ENCODE measurements around the gene COMMD7.
"Not testable (repeated sequence)": the region's sequence is repeated elsewhere in the genome, so short reads cannot be mapped to it uniquely, and the experiment has no call there.

Gene COMMD7

GRCh38 chr20:32765230-32765875, 22.1 kb upstream of the COMMD7 start:
- DNase-seq: not testable (repeated sequence)

DNA sequence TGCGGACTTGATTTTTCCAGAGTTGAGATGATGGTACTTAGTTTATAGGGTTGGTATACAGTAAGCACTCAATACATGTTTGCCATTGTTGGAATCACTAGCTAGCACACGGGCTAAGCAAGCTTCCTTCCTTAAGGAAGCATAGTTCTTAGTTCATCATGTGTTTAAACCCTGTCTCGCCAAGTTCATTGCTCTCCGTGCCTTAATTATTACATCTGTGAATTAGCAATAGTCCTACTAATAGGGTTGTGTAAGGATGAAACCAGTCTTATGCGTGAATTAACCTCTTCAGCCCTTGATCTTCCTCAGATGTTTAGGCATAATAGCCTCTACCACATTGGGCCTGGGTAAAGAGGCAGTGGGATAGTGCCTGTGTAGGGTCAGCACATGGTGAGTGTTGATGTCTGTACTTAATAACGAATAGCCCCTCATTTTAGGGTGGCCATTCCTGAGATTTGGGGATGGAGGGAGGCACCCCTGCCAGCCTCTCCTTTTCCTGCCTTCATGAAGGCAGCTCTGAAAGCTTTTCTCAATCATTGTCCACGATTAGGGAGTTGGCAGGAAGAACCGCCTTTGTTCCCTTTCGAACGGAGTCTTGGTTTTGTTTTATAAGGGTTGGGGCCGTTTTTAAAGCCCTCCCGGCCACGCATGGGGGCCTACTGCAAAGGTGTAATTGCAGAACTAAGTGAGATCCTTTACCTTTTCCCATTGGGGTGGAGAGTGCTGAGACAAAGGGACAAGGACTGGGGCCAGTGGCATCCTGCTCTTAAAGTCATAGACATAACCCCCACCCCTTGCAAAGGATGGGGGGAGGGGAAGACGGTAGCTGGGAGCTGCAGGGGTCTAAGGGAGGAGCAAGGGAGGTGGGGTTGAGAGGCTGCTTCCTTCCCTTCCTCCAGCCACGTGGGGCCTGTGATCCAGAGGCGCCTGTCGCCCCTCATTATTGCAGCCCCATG, 21.0 kb upstream of the COMMD7 start:
- DNase-seq: no peak

DNA sequence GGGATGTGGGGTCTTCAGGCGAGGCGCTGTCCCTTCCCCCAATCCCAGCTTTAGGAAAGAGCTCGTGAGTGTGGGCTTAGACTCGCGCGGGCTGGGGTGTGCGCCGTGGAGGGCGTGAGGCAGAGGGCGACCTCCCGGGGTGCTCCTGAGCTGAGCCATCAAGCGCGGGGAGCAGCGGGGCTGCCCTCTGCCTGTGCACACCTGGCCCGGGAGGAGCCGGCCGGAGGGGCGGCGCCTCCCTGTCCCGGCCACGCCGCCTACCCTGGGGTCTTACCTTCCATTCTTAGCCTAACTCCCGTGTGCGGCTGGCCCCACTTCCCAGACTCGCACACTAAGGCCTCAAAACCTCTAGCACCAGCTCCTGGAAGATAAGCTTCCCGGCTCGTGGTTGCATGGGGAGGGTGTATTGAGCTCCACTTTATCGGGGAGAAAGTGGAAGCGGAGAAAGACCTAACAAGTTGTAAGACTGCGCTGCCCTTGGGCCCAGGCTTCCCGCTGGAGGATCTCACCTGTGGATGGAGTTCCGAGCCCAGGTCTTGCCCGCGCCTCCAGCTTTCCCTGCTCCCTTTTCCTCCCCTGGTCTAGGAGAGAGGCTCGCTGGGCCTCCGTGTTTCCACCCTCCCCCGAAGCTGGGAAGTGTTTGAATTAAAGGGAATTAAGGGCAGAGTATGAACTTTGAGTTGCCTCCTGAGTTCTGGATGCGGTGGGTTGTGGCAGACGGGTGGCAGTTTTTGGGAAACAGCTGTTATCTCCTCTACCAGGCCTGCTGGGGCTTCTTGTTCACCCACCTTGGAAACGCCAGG, 20.1 kb upstream of the COMMD7 start:
- DNase-seq: no peak

- no peak for DNase-seq
Measured at GRCh38 chr20:32762754-32763201, 19.5 kb upstream of the COMMD7 start.

DNA sequence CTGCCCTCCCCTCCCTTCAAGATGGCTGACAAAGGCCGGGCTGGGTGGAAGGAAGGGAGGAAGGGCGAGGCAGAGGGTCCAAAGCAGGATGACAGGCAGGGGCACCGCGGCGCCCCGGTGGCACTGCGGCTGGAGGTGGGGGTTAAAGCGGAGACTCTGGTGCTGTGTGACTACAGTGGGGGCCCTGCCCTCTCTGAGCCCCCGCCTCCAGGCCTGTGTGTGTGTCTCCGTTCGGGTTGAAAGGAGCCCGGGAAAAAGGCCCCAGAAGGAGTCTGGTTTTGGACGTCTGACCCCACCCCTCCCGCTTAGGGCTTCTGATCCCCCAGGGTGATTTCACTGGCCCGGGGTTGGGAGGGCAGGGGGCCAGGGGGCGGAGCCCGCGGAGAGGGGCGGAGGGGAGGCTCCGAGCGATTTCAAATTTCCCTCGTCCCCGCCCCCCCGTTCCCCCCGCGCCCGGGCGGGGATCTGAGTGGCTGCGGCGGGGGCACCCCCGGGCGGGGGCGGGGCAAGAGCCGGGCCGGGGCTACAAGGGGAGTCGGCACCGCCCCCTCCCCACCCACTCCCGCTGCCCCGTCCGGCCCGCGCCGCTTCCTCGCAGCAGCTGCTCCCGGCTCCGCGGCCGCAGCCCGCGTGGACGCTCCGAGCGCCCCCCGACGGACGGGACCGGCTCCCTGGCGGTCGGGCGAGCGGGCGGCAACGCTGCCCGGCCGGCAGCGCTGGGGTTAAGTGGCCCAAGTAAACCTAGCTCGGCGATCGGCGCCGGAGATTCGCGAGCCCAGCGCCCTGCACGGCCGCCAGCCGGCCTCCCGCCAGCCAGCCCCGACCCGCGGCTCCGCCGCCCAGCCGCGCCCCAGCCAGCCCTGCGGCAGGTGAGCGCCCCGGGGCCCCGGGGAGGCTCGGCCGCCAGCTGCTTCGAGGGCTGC, 18.8 kb upstream of the COMMD7 start, which contains the start of gene DNMT3B:
Gene DNMT3B, plus strand, starts transcription at position 555 of the 923 bp plus-strand sequence. CDS start 17,939 bp downstream, outside the sequence.
- DNase-seq: peak; percentile 58

- DNase-seq: no peak
Measured at GRCh38 chr20:32761417-32761830, 18.2 kb upstream of the COMMD7 start.

DNA sequence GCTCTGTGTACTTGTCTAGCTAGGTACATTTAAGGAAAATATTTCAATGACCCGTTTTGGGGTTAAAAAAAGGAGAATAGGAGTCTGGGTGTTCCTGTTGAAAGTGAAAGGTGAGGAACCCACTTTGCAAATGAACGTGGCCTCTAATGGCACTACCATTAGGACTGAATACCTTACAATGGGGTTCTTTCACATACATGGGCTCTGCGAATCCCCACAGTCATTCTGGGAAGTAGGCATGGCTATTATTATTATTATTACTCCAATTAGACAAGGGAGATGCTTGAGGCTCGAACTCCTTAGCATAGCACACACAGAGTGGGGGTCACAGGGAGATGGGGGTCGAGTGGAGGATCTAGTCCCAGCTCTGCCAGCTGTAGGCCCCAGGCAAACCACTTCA, 12.9 kb upstream of the COMMD7 start:
- no peak for DNase-seq

DNA sequence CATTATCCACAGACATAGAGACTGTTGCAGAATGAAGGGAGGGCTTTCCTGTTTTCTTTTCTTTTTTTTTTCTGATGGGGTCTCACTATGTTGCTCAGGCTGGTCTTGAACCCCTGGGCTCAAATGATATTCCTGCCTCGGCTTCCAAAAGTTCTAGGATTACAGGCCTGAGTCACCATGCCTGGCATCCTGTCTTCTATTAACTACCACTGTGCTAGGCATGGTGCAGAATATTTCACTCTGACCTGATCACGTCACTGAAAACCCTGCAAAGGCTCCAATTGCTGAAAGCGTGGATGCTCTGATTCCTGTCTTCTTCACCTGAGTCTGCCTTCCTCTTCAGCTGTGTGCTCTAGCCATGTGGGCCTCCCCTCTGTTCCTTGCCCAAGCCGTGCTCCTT, 10.5 kb upstream of the COMMD7 start:
- no peak for DNase-seq

GRCh38 chr20:32752458-32753250, 9.4 kb upstream of the COMMD7 start:
- DNase-seq: no peak

DNA sequence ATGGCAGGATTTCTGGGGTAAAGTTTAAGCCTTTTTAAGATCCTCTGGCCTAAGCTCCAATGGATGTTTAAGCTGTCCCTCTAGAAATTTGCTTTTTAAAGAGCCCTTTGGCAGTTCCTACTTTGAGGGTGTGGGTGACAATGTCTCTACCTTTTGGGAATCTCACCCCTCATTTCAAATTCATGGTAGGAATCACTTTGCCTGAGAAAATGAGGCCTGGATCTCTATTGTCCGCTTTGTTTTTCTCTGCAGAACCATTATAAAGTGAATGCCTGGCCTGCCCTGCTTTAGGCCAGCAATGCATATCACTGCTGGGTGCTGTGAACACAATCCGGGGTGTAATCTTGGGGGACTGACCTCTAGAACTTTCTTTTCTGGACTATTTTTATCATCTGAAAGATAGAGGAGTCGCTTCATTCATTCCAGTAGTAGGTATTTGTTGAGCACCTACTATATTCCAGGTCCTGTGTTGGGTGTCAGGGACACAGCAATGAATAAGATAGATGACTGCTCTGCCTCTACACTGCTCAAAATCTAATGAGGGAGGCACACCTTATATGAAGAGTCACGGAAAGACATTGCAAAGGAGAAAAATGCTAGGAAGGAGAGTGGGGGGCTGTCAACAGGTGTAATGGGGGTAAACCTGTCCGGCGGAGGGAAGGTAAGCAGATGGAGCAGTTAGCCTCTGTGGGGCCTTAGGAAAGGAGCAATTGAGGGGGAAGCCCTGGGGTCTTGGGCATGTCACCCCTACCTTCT, 8.6 kb upstream of the COMMD7 start:
- DNase-seq: no peak

DNA sequence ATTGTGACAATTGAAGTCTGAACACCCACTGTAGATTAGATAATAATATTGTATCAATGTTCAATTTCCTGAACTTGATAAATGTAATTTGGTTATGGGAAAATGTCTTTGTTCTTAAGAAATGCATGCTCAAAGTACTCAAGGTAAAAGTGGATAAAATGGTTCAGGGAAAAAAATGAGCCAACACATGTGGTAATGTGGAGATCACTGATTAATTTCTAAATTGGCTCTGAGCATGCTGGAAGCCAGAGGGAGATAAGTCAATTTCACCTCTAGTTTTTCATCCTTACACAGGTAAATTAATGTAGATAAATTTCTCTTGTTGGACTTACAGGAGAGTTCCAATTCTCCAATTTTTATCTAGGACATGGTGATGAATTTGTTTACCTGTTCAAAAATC, 8.0 kb upstream of the COMMD7 start:
- no peak for DNase-seq

DNA sequence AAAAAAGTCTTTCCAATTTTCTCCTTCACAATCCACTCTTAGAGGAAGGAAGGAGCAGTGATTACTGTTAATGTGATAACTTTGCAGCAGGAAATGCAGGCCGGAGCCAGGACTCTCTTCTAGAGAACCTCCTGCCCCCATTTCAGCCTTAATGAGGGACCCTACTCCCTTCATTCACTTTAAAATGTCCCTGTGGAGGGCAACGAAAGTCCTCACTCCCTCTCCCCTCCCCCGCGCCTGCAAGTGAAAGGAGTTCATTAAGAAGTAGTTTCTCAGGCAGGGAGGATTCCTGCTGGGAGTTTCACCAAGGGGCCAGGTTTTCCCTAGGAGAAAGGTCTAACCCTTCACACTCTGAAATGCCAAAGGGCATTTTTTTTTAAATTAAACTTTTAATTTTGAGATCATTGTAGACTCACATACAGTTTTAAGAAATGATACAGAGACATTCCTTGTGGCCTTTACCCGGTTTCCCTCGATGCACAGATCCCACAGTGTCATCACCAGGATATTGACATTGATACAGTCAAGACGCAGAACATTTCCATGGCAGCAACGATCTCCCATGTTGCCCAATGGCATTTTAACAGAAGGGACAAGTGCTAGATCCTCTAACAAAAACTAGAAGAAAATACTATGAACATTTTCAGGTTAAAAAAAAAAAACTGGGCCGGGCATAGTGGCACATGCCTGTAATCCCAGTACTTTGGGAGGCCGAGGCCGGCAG, 6.8 kb upstream of the COMMD7 start:
- DNase-seq: no peak

DNA sequence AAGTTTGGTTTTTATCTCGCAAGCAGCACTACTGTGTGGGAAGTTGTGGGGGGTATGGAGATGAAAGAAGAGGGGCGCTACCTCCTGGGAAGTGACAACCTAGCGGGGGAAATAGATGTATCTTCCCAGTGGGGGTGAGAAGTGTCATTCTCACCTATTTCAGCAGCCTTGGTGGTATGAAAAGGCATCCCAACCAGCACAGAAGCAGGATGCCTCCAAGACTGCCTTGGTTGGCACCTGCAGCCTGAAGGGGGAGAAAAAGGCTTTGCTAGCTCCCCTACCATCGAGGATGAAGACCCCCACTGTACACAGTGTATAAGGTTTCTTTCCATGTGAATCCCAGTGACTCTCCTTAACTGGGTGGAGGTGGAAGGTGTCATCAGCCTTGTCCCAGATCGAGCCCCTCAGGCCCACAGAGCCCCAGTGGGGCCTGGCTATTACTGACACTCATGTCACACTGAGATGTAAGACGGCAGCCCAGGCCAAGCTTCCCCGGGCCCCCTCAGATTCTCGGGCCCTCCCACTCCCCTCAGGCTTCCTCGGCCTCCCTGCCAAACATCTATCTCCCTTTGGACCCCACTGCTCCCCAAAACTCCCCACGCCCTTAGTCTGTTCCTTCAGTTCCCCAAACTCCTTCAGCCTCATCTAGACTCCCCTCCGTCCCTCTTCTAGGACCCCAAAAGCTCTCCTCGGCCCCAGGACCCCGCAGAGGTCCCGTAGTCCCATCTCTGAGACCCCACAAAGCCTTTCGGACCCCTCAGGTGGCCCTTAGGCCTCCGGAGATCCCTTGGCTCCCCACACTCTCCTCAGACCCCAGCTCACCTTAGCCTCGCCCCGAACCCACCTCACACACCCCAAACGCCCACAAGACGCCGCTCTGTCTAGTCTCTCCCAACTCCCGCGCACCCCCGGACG, 688 bp downstream of the COMMD7 start:
- DNase-seq: peak; percentile 13

DNA sequence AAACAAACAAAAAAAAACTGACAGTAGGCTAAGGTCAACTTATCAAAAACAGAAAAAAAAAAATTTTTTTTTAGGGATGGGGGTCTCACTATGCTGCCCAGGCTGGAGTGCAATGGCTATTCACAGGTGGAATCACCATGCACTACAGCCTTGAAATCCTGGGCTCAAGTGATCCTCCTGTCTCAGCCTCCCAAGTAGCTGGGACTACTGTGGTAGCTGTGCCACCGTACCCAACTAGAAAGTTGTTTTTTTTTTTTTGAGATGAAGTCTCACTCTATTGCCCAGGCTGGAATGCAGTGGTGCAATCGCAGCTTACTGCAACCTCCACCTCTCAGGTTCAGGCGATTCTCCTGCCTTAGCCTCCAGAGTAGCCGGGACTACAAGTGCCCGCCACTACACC, 2.1 kb downstream of the COMMD7 start:
- no peak for DNase-seq

- peak; percentile 67 for DNase-seq
Measured at GRCh38 chr20:32737371-32738223, 5.7 kb downstream of the COMMD7 start.

GRCh38 chr20:32731882-32732266, 11.4 kb downstream of the COMMD7 start:
- DNase-seq: peak; percentile 12

DNA sequence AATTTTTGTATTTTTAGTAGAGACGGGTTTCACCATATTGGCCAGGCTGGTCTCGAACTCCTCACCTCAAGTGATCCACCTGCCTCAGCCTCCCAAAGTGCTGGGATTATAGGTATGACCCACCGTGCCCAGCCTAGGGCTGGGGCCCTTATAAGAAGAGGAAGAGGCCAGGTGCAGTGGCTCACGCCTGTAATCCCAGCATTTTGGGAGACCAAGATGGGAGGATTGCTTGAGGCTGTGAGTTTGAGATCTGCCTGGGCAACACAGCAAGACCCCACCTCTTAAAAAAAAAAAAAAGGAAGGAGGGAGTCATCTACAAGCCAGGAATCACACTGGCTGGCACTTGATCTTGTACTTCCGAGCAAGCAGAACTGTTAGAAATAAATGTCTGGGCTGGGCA, 13.9 kb downstream of the COMMD7 start:
- not testable (repeated sequence) for DNase-seq
